Liver (tissue), 9 donors: ENCODE measurements around the gene DAPK1. TPM values are rescaled to one million over a fixed set of nuclear protein-coding genes. Genes with fewer than 3 reads are reported as not detected.

Source experiments
- DNase-seq: peaks from one replicate; pipeline ENCODE4 v3.0.0-alpha.2; 2017; ENCODE audit warnings: low spot score
- H3K27ac ChIP-seq, 2 donors: one replicate each; pipeline ENCODE4 v1.7.0; 2013; ENCODE audit warnings: inconsistent platforms in 2 of 2, low read length in 2 of 2, control low read depth in 1 of 2, low read depth in 1 of 2, mild to moderate bottlenecking in 1 of 2
- H3K27me3 ChIP-seq, 4 donors: one replicate each; pipeline versions ENCODE4 v1.6.1 to v1.7.0; 2013; ENCODE audit warnings: low read length in 3 of 4, inconsistent platforms in 1 of 4, mild to moderate bottlenecking in 1 of 4, moderate library complexity in 1 of 4; ENCODE audit not compliant: control insufficient read depth in 4 of 4, insufficient read depth in 4 of 4
- H3K36me3 ChIP-seq, 4 donors: one replicate each; pipeline versions ENCODE4 v1.6.1 to v1.7.0; 2013; ENCODE audit warnings: low read length in 3 of 4, mild to moderate bottlenecking in 3 of 4, low read depth in 1 of 4, moderate library complexity in 1 of 4; ENCODE audit not compliant: control insufficient read depth in 4 of 4, insufficient read depth in 3 of 4
- H3K4me1 ChIP-seq, 4 donors: one replicate each; pipeline versions ENCODE4 v1.6.1 to v1.7.0; 2013; ENCODE audit warnings: low read length in 3 of 4, mild to moderate bottlenecking in 3 of 4, moderate library complexity in 1 of 4; ENCODE audit not compliant: control insufficient read depth in 4 of 4, insufficient read depth in 4 of 4
- H3K4me3 ChIP-seq, 3 donors: one replicate each; pipeline versions ENCODE4 v1.6.1 to v1.7.0; 2013; ENCODE audit warnings: low read length in 3 of 3, control low read depth in 1 of 3, low read depth in 1 of 3, mild to moderate bottlenecking in 1 of 3
- H3K9ac ChIP-seq, 2 donors: one replicate each; pipeline ENCODE4 v1.7.0; 2013; ENCODE audit warnings: low read length in 2 of 2, mild to moderate bottlenecking in 2 of 2, moderate library complexity in 2 of 2, control low read depth in 1 of 2, low read depth in 1 of 2
- H3K9me3 ChIP-seq, 4 donors: one replicate each; pipeline versions ENCODE4 v1.6.1 to v1.7.0; 2013; ENCODE audit warnings: low read length in 3 of 4; ENCODE audit not compliant: control insufficient read depth in 4 of 4
- ATF3 ChIP-seq: IDR thresholded peaks from 2 replicates; pipeline ENCODE4 v1.6.1; 2016; ENCODE audit warnings: antibody characterized with exemption
- CTCF ChIP-seq: fragments of 150-350 bp; IDR thresholded peaks from 2 replicates; pipeline ENCODE4 v1.5.1; 2017; ENCODE audit warnings: improper control_type of control experiment, low read depth, low read length; ENCODE audit not compliant: missing input control
- EGR1 ChIP-seq, 2 donors: IDR thresholded peaks; 2 replicates each; pipeline ENCODE4 v1.6.1; 2016 to 2018; ENCODE audit warnings: antibody characterized with exemption in 2 of 2, low read depth in 2 of 2
- FOXA2 ChIP-seq: IDR thresholded peaks from 2 replicates; pipeline ENCODE4 v1.6.1; 2016; ENCODE audit warnings: antibody characterized with exemption
- GABPA ChIP-seq, 2 donors: IDR thresholded peaks in 1 of 2; conservative IDR thresholded peaks in 1 of 2; 2 replicates each; pipeline ENCODE4 v1.6.1; 2016; ENCODE audit warnings: antibody characterized with exemption in 2 of 2, mild to moderate bottlenecking in 1 of 2, moderate library complexity in 1 of 2
- HNF4A ChIP-seq, 2 donors: conservative IDR thresholded peaks; 2 replicates each; pipeline ENCODE4 v1.6.1; 2016; ENCODE audit warnings: antibody characterized with exemption in 2 of 2, mild to moderate bottlenecking in 2 of 2
- HNF4G ChIP-seq: IDR thresholded peaks from 2 replicates; pipeline ENCODE4 v1.6.1; 2016; ENCODE audit warnings: antibody characterized with exemption
- JUND ChIP-seq, 2 donors: IDR thresholded peaks; 2 replicates each; pipeline ENCODE4 v1.6.1; 2016; ENCODE audit warnings: antibody characterized with exemption in 2 of 2
- MAX ChIP-seq: IDR thresholded peaks from 2 replicates; pipeline ENCODE4 v1.6.1; 2016; ENCODE audit warnings: antibody characterized with exemption
- NR2F2 ChIP-seq: IDR thresholded peaks from 2 replicates; pipeline ENCODE4 v1.6.1; 2016; ENCODE audit warnings: antibody characterized with exemption
- RAD21 ChIP-seq, 2 donors: IDR thresholded peaks; 2 replicates each; pipeline ENCODE4 v1.6.1; 2016; ENCODE audit warnings: antibody characterized with exemption in 2 of 2, mild to moderate bottlenecking in 2 of 2
- RXRA ChIP-seq, 2 donors: IDR thresholded peaks; 2 replicates each; pipeline ENCODE4 v1.6.1; 2017 to 2018; ENCODE audit warnings: antibody characterized with exemption in 2 of 2, mild to moderate bottlenecking in 1 of 2
- SP1 ChIP-seq: IDR thresholded peaks from 2 replicates; pipeline ENCODE4 v1.6.1; 2018; ENCODE audit warnings: antibody characterized with exemption, mild to moderate bottlenecking
- TAF1 ChIP-seq: conservative IDR thresholded peaks from 2 replicates; pipeline ENCODE4 v1.6.1; 2016; ENCODE audit warnings: antibody characterized with exemption, mild to moderate bottlenecking
- YY1 ChIP-seq: IDR thresholded peaks from 2 replicates; pipeline ENCODE4 v1.6.1; 2016; ENCODE audit warnings: antibody characterized with exemption, mild to moderate bottlenecking
- WGBS: extraction: QIAGEN DNeasy Blood & Tissue Kit; methylation state at CpG from one replicate; pipeline ENCODE4 v1.1.7; 2013; 5-methylcytosine and 5-hydroxymethylcytosine counted together
- polyA plus RNA-seq, 2 donors: library from polyadenylated mRNA; stranded (reverse) in 1 of 2; unstranded in 1 of 2; fragments of 200-250 nt in 1 of 2; fragments of >200 nt in 1 of 2; fragmentation: Nextera tagmentation in 1 of 2; extraction: Ambion mirVana in 1 of 2; gene quantifications; one replicate each; pipeline versions ENCODE4 v1.2.1 to v1.2.3, GENCODE V29; 2013 to 2015
- total RNA-seq, 2 donors: library from RNA; depleted of rRNA; stranded (reverse); fragments of >200 nt; gene quantifications; one replicate each; pipeline ENCODE4 v1.2.3, GENCODE V29; 2014
- TF ChIP-seq, protein P1 (sequence below): IDR thresholded peaks from 2 replicates; pipeline ENCODE4 v1.6.1; 2016; ENCODE audit warnings: antibody characterized with exemption
- TF ChIP-seq, protein P2 (sequence below): IDR thresholded peaks from 2 replicates; pipeline ENCODE4 v1.6.1; 2016; ENCODE audit warnings: antibody characterized with exemption, mild to moderate bottlenecking
- donor health status: healthy.
- donor health status: healthy.
- donor health status: healthy.
- donor health status: healthy.
- donor health status: healthy.

DAPK1 gene
- total and polyA plus RNA-seq, 4 donors: 14.0 to 40.8 (median 21.8) TPM

GRCh38 chr9:87557996-87558395 lies 60.3 kb downstream of the DAPK1 start:
- Histone ChIP-seq H3K4me3 (no peak overlapping the region), H3K4me1 (peaks cover 2 to 15% (median 8%) of the 10 kb centered on the region in 4 donors), H3K27ac (no peak overlapping the region), H3K9me3 (no peaks in the 10 kb centered on the region), H3K27me3 (no peaks in the 10 kb centered on the region), H3K9ac (no peak overlapping the region), H3K36me3 (no peaks in the 10 kb centered on the region)
- TF ChIP-seq HNF4G (no peak), TAF1 (no peak), YY1 (no peak), CTCF (no peak), MAX (no peak), SP1 (no peak), RXRA (IDR thresholded peaks at IDR 0.05) (no peak), NR2F2 (no peak), ATF3 (no peak), JUND (IDR thresholded peaks at IDR 0.05) (no peak)
- TF ChIP-seq, protein P1, sequence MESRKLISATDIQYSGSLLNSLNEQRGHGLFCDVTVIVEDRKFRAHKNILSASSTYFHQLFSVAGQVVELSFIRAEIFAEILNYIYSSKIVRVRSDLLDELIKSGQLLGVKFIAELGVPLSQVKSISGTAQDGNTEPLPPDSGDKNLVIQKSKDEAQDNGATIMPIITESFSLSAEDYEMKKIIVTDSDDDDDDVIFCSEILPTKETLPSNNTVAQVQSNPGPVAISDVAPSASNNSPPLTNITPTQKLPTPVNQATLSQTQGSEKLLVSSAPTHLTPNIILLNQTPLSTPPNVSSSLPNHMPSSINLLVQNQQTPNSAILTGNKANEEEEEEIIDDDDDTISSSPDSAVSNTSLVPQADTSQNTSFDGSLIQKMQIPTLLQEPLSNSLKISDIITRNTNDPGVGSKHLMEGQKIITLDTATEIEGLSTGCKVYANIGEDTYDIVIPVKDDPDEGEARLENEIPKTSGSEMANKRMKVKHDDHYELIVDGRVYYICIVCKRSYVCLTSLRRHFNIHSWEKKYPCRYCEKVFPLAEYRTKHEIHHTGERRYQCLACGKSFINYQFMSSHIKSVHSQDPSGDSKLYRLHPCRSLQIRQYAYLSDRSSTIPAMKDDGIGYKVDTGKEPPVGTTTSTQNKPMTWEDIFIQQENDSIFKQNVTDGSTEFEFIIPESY: no peak
- TF ChIP-seq, protein P2, sequence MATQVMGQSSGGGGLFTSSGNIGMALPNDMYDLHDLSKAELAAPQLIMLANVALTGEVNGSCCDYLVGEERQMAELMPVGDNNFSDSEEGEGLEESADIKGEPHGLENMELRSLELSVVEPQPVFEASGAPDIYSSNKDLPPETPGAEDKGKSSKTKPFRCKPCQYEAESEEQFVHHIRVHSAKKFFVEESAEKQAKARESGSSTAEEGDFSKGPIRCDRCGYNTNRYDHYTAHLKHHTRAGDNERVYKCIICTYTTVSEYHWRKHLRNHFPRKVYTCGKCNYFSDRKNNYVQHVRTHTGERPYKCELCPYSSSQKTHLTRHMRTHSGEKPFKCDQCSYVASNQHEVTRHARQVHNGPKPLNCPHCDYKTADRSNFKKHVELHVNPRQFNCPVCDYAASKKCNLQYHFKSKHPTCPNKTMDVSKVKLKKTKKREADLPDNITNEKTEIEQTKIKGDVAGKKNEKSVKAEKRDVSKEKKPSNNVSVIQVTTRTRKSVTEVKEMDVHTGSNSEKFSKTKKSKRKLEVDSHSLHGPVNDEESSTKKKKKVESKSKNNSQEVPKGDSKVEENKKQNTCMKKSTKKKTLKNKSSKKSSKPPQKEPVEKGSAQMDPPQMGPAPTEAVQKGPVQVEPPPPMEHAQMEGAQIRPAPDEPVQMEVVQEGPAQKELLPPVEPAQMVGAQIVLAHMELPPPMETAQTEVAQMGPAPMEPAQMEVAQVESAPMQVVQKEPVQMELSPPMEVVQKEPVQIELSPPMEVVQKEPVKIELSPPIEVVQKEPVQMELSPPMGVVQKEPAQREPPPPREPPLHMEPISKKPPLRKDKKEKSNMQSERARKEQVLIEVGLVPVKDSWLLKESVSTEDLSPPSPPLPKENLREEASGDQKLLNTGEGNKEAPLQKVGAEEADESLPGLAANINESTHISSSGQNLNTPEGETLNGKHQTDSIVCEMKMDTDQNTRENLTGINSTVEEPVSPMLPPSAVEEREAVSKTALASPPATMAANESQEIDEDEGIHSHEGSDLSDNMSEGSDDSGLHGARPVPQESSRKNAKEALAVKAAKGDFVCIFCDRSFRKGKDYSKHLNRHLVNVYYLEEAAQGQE: no peak
- WGBS: 49% methylated on average over 1 of the region's 1 CpG
- DNase-seq: no peak

- no peak overlapping the region for H3K27ac ChIP-seq
- H3K36me3 ChIP-seq: no peaks in the 10 kb centered on the region
- no peak for DNase-seq
- 90% methylated on average over 5 of the region's 5 CpGs for WGBS
- no peak overlapping the region for H3K9ac ChIP-seq
- no peaks in the 10 kb centered on the region for H3K9me3 ChIP-seq
- H3K4me3 ChIP-seq: no peak overlapping the region
- peaks cover 2 to 16% (median 9%) of the 10 kb centered on the region in 4 donors for H3K4me1 ChIP-seq
- no peaks in the 10 kb centered on the region for H3K27me3 ChIP-seq
- TF ChIP-seq SP1 (no peak), EGR1 (IDR thresholded peaks at IDR 0.05; ENCODE audit: low read depth in 2 of 2) (no peak), RXRA (IDR thresholded peaks at IDR 0.05) (no peak), GABPA (IDR thresholded peaks at IDR 0.05 in 1 of 2, conservative IDR thresholded peaks at IDR 0.05 in 1 of 2) (no peak), YY1 (no peak), FOXA2 (no peak), CTCF (no peak), TAF1 (no peak), HNF4A (conservative IDR thresholded peaks at IDR 0.05) (no peak), NR2F2 (no peak), RAD21 (IDR thresholded peaks at IDR 0.05) (no peak)
- TF ChIP-seq, protein P1: no peak
Measured at GRCh38 chr9:87558606-87559190, 61.0 kb downstream of the DAPK1 start.
